GM12872 (cell line): ENCODE results near the gene HCCS.

Experiments used
- CTCF ChIP-seq: IDR thresholded peaks from 3 replicates; pipeline ENCODE4 v1.5.1; 2011; ENCODE audit warnings: low read depth, mild to moderate bottlenecking, low read length, moderate library complexity; ENCODE audit not compliant: insufficient read depth

The HCCS gene

GRCh38 chrX:11111037-11111851 is at the start of gene HCCS:
TSS of gene HCCS (plus strand) at chrX:11111332. CDS start at chrX:11112061, 729 bp downstream.
- TF ChIP-seq CTCF = 0 out of 3 replicates have a peak, but pooled peaks have one; percentile 12

DNA sequence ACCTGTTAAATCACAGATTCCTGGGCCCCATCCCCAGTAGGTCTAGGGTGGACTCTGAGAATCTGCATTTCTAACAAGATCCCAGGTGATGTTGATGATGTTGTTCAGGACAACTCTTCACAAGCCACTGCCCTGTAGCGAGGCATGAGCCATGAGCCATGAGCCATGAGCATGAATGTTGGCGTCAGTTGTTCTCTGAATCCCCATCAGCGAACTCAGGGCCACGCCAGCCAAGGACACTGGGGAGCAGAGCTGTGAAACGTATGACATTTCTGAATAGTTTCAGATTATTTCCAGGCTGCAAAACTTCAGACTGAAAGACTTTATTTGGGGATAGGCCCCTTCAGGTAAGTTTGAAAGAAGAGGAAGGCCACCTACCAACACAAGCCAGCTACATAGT is 46.9 kb upstream of the HCCS start:
- TF ChIP-seq CTCF = no peak

- TF ChIP-seq CTCF = no peak
Observed at GRCh38 chrX:11064851-11065600, 46.1 kb upstream of the HCCS start.

GRCh38 chrX:11066812-11067211 is 44.3 kb upstream of the HCCS start:
- no peak for TF ChIP-seq CTCF

- TF ChIP-seq CTCF = no peak
Observed at GRCh38 chrX:11073381-11073780, 37.8 kb upstream of the HCCS start.

- no peak for TF ChIP-seq CTCF
Observed at GRCh38 chrX:11080741-11081305, 30.3 kb upstream of the HCCS start.

DNA sequence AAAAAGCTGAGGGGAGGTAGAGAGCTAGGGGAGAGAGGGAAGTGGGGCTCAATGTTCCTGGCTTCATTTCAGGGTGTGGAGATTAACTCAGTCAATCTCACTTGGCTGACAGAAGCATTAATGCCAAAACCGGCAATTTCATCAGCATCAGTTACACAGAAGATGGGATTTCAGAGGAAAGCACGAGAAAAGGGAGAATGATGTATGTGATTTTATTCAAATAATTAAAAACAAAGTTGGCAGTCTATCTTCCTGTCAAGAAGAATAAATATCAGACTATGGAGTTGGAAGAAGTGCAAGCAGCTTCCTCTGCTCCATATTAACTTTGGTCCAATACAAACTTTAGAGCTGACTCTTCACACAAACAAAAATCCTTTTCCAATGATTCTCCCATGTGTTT is 29.6 kb upstream of the HCCS start:
- TF ChIP-seq CTCF = no peak
